Measurements from ENCODE around the gene TBC1D5.

DNA sequence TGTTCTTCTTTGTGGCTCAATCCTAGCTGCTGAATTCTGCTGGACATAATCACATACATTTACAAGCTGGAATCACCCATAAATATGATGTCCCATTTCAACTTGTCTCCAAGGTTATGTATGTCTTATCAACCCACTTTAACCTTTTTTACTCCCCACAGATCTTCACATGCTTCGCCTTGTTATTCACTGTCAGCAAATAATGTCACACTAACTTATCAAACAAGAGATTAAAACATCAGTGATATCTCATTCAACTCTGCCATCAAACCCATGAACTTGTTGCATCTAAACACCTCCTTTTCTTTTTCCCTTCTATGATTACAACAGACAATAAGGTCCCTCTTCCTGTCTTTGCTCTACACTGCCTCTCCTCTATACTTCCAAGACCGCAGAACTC is 240.7 kb downstream of the TBC1D5 start:
- TF ChIP-seq, protein P1, sequence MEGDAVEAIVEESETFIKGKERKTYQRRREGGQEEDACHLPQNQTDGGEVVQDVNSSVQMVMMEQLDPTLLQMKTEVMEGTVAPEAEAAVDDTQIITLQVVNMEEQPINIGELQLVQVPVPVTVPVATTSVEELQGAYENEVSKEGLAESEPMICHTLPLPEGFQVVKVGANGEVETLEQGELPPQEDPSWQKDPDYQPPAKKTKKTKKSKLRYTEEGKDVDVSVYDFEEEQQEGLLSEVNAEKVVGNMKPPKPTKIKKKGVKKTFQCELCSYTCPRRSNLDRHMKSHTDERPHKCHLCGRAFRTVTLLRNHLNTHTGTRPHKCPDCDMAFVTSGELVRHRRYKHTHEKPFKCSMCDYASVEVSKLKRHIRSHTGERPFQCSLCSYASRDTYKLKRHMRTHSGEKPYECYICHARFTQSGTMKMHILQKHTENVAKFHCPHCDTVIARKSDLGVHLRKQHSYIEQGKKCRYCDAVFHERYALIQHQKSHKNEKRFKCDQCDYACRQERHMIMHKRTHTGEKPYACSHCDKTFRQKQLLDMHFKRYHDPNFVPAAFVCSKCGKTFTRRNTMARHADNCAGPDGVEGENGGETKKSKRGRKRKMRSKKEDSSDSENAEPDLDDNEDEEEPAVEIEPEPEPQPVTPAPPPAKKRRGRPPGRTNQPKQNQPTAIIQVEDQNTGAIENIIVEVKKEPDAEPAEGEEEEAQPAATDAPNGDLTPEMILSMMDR (IDR thresholded peaks at IDR 0.05 in 8 of 11, conservative IDR thresholded peaks at IDR 0.05 in 3 of 11), result no peak
- TF ChIP-seq POLR2A (IDR thresholded peaks at IDR 0.05) (no peak), POLR2AphosphoS5 (IDR thresholded peaks at IDR 0.05) (no peak)
